GM18517 (cell line): Measurements from ENCODE around the gene NAPB.

Source experiments
- ATAC-seq: cut with Tn5 transposase; IDR thresholded peaks from one replicate; pipeline ENCODE4 v1.9.1; 2021; ENCODE audit warnings: mild to moderate bottlenecking, moderate library complexity; ENCODE audit not compliant: unreplicated experiment

NAPB gene

GRCh38 chr20:23407781-23408464 is 13.4 kb downstream of the NAPB start:
- peak; percentile 67 for ATAC-seq

- no peak for ATAC-seq
Observed at GRCh38 chr20:23406880-23407279, 14.4 kb downstream of the NAPB start.

GRCh38 chr20:23404196-23404595 is 17.1 kb downstream of the NAPB start:
- no peak for ATAC-seq

GRCh38 chr20:23403751-23404150 is 17.5 kb downstream of the NAPB start:
- no peak for ATAC-seq

GRCh38 chr20:23401051-23401450 is 20.2 kb downstream of the NAPB start:
- ATAC-seq, result no peak

- ATAC-seq, result peak; percentile 56
Observed at GRCh38 chr20:23399568-23400241, 21.6 kb downstream of the NAPB start.

- no peak for ATAC-seq
Observed at GRCh38 chr20:23397961-23398360, 23.3 kb downstream of the NAPB start.

GRCh38 chr20:23396950-23397627 is 24.2 kb downstream of the NAPB start:
- ATAC-seq, result no peak

- no peak for ATAC-seq
Observed at GRCh38 chr20:23393996-23394775, 27.1 kb downstream of the NAPB start.

- ATAC-seq, result no peak
Observed at GRCh38 chr20:23391707-23392310, 29.5 kb downstream of the NAPB start.

- no peak for ATAC-seq
Observed at GRCh38 chr20:23390091-23390774, 31.1 kb downstream of the NAPB start.

GRCh38 chr20:23387118-23387443 is 34.2 kb downstream of the NAPB start:
- no peak for ATAC-seq

GRCh38 chr20:23386304-23387117 is 34.8 kb downstream of the NAPB start:
- no peak for ATAC-seq

- no peak for ATAC-seq
Observed at GRCh38 chr20:23381876-23382275, 39.4 kb downstream of the NAPB start.

- ATAC-seq, result no peak
Observed at GRCh38 chr20:23379772-23380171, 41.5 kb downstream of the NAPB start.

- no peak for ATAC-seq
Observed at GRCh38 chr20:23375827-23376226, 45.5 kb downstream of the NAPB start.

- no peak for ATAC-seq
Observed at GRCh38 chr20:23374441-23374840, 46.8 kb downstream of the NAPB start.

GRCh38 chr20:23371496-23371895 is 49.8 kb downstream of the NAPB start:
- ATAC-seq, result no peak

- no peak for ATAC-seq
Observed at GRCh38 chr20:23370873-23371272, 50.4 kb downstream of the NAPB start.

GRCh38 chr20:23370274-23370673 is 51.0 kb downstream of the NAPB start:
- ATAC-seq, result no peak
